ENCODE results near the gene ANKRD53. TPM values are rescaled to one million over a fixed set of nuclear protein-coding genes. Genes with fewer than 3 reads are reported as not detected.
A peak's percentile ranks its signal among the peaks of the same experiment; 100 is the strongest.

The ANKRD53 gene
- total and polyA plus RNA-seq, 2 donors (not counting 3 experiments of a cell fraction or from before 2014, with no cell fraction given) = 1.3 to 1.4 TPM

DNA sequence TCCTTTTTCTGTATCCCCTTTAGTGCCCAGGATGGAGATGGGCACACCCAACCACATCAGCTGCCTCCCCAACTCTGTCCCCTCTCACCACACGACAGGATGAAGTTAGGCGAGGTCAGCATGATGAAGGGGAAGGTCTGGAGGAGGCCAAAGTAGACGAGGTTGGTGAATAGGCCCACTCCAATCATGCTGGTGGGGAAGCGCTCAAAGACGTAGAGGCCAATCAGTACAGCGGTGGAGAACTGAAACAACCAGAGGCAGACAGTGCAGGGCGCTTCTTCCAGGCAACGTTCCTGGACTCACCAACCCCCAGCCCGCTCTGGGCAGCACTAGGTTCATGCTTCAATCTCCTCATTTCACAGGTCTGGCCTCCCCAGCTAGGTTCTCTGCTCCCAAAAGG is 13.3 kb downstream of the ANKRD53 start:
- no TSS peak for BruUV-seq (replicated peaks)
- peaks cover 20% of the 10 kb centered on the region for H3K4me1 ChIP-seq (ENCODE audit: control insufficient read depth, extremely low read depth, insufficient read depth, low read length)
- DNase-seq (ENCODE audit: low read depth, low spot score) = no peak
- no peak overlapping the region for H3K4me2 ChIP-seq (ENCODE audit: insufficient read depth, low read length)
- FAIRE-seq = no peak
- no peak overlapping the region for H2AFZ ChIP-seq (ENCODE audit: low read depth, low read length)
- H3K27ac ChIP-seq (ENCODE audit: insufficient read depth, low read depth, low read length) = no peak overlapping the region
- H3K9me3 ChIP-seq (replicated peaks; ENCODE audit: control insufficient read depth, insufficient read depth, low read length) = no peaks in the 10 kb centered on the region
- H3K4me3 ChIP-seq (replicated peaks in 1 of 3; ENCODE audit: insufficient read depth in 1 of 3, low read depth in 1 of 3, low read length in 3 of 3) = no peak overlapping the region
- peaks cover 4 to 28% of the 10 kb centered on the region in 2 experiments for H3K36me3 ChIP-seq (ENCODE audit: control insufficient read depth in 2 of 2, extremely low read depth in 1 of 2, insufficient read depth in 2 of 2, low read length in 2 of 2)
- ChIA-PET CTCF (interaction anchor here (1.3 kb wide), 1 partner anchor 10 kb away, joined by 8 read pairs; no protein-coding TSS in a partner anchor), POLR2A (no interaction called here)
- no peaks in the 10 kb centered on the region for H4K20me1 ChIP-seq (replicated peaks; ENCODE audit: control insufficient read depth, extremely low read depth, insufficient read depth, low read length)
- no peak overlapping the region for H3K9ac ChIP-seq (replicated peaks; ENCODE audit: extremely low read depth, insufficient read depth, low read length)
- H3K79me2 ChIP-seq (ENCODE audit: control insufficient read depth, insufficient read depth, low read length) = peaks cover 19% of the 10 kb centered on the region
- no peaks in the 10 kb centered on the region for H3K9me1 ChIP-seq (replicated peaks; ENCODE audit: control insufficient read depth, extremely low read depth, insufficient read depth, low read length)
- intact Hi-C loops (cut with micrococcal nuclease) (loop anchor here (5.0 kb wide), 1 partner anchor 141 kb away; the partner anchor contains the start of genes MCEE and MPHOSPH10), dilution Hi-C loops (cut with MboI; ENCODE audit: extremely low pct_ligation_motif_present, low sequenced_read_pairs) (no loop called here)
- TF ChIP-seq POLR2AphosphoS5 (IDR thresholded peaks at IDR 0.05; ENCODE audit: insufficient read depth, low read depth, low read length) = no peak
- H3K27me3 ChIP-seq (ENCODE audit: control insufficient read depth in 2 of 2, insufficient read depth in 2 of 2, low read length in 2 of 2) = no peaks in the 10 kb centered on the region

DNA sequence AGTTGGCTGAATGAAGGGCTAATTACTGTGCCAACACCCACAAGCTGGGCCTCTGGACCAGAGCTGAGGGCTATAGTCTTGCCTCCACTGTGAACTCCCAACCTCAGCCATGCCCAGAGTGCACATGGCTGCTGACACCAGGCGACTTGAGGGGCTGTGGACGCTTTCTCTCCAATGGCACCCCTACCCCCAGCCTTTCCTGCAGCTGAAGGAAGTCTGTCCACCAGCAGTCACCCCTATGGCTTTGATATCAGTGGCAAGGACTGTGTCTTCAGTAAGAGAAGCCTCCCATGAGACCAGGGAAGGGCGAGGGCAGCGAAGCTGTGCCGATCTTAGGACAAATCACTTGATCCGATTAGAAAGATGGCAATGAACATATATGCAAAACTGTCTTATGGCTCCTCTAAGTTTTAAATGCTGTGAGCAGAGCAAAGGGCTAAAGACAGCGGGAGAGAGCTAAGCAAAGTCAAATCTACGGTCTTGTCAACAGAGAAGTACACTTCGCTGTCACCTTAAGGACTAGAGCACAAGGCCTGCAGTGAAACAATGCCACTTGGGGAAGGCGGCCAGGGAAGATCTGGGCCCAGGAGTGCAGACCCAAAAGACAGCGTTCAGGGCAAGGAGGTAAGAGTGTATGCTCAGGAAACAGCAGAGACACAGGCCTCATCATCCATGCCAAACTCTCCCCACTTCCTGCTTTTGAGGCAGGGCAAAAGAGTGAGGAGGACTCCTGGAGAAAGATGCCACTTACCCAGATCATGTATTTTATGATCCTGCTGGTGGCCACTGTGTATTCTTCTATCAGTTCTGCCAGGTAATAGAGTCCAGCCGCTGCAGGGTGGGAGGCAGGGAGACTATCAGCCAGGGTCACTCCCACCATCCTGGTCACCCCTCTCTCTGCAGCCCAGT is 14.8 kb downstream of the ANKRD53 start:
- TF ChIP-seq EZH2 (IDR thresholded peaks at IDR 0.05; ENCODE audit: borderline replicate concordance, low read depth, low read length, severe bottlenecking) (no peak), GATA2 (IDR thresholded peaks at IDR 0.05; ENCODE audit: insufficient read depth, insufficient read length, low read depth, low read length) (no peak), MYC (IDR thresholded peaks at IDR 0.05; ENCODE audit: low read depth, low read length) (no peak), POLR2A (IDR thresholded peaks at IDR 0.05; ENCODE audit: low read depth, low read length) (no peak), JUN (IDR thresholded peaks at IDR 0.05; ENCODE audit: borderline replicate concordance, insufficient read depth, insufficient read length, low read depth) (no peak), FOS (IDR thresholded peaks at IDR 0.05; ENCODE audit: borderline replicate concordance, insufficient read depth, low read length) (no peak), POLR2AphosphoS5 (IDR thresholded peaks at IDR 0.05; ENCODE audit: insufficient read depth, low read depth, low read length) (no peak)
- TF ChIP-seq, protein P1, sequence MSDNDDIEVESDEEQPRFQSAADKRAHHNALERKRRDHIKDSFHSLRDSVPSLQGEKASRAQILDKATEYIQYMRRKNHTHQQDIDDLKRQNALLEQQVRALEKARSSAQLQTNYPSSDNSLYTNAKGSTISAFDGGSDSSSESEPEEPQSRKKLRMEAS (IDR thresholded peaks at IDR 0.05; ENCODE audit: insufficient read depth, insufficient read length) = no peak
- TF ChIP-seq, protein P2, sequence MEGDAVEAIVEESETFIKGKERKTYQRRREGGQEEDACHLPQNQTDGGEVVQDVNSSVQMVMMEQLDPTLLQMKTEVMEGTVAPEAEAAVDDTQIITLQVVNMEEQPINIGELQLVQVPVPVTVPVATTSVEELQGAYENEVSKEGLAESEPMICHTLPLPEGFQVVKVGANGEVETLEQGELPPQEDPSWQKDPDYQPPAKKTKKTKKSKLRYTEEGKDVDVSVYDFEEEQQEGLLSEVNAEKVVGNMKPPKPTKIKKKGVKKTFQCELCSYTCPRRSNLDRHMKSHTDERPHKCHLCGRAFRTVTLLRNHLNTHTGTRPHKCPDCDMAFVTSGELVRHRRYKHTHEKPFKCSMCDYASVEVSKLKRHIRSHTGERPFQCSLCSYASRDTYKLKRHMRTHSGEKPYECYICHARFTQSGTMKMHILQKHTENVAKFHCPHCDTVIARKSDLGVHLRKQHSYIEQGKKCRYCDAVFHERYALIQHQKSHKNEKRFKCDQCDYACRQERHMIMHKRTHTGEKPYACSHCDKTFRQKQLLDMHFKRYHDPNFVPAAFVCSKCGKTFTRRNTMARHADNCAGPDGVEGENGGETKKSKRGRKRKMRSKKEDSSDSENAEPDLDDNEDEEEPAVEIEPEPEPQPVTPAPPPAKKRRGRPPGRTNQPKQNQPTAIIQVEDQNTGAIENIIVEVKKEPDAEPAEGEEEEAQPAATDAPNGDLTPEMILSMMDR (IDR thresholded peaks at IDR 0.05; ENCODE audit: extremely low read depth in 1 of 2, insufficient read depth in 1 of 2, low read depth in 1 of 2, low read length in 2 of 2) = no peak
- Histone ChIP-seq H3K9me1 (replicated peaks; ENCODE audit: control insufficient read depth, extremely low read depth, insufficient read depth, low read length) (no peaks in the 10 kb centered on the region), H3K4me3 (replicated peaks in 1 of 3; ENCODE audit: insufficient read depth in 1 of 3, low read depth in 1 of 3, low read length in 3 of 3) (peak overlapping the region in 1 of 3 experiments; percentile 75), H3K4me2 (ENCODE audit: insufficient read depth, low read length) (peak overlapping the region; percentile 88), H3K79me2 (ENCODE audit: control insufficient read depth, insufficient read depth, low read length) (peaks cover 19% of the 10 kb centered on the region), H3K27ac (ENCODE audit: insufficient read depth, low read depth, low read length) (no peak overlapping the region), H4K20me1 (replicated peaks; ENCODE audit: control insufficient read depth, extremely low read depth, insufficient read depth, low read length) (no peaks in the 10 kb centered on the region), H3K9me3 (replicated peaks; ENCODE audit: control insufficient read depth, insufficient read depth, low read length) (no peaks in the 10 kb centered on the region), H3K27me3 (ENCODE audit: control insufficient read depth in 2 of 2, insufficient read depth in 2 of 2, low read length in 2 of 2) (no peaks in the 10 kb centered on the region), H3K36me3 (ENCODE audit: control insufficient read depth in 2 of 2, extremely low read depth in 1 of 2, insufficient read depth in 2 of 2, low read length in 2 of 2) (peaks cover 0 to 19% of the 10 kb centered on the region in 2 experiments), H2AFZ (ENCODE audit: low read depth, low read length) (no peak overlapping the region), H3K4me1 (ENCODE audit: control insufficient read depth, extremely low read depth, insufficient read depth, low read length) (peaks cover 20% of the 10 kb centered on the region), H3K9ac (replicated peaks; ENCODE audit: extremely low read depth, insufficient read depth, low read length) (no peak overlapping the region)
- ChIA-PET POLR2A (no interaction called here), CTCF (interaction anchor here (0.6 to 2.6 kb wide), 5 partner anchors 8 to 28 kb away, joined by 3 to 16 read pairs (median 3); partner anchors contain the start of gene ANKRD53)
- FAIRE-seq (no peak), DNase-seq (ENCODE audit: low read depth, low spot score) (no peak)
- no TSS peak for BruUV-seq (replicated peaks)
- dilution Hi-C loops (cut with MboI; ENCODE audit: extremely low pct_ligation_motif_present, low sequenced_read_pairs) = no loop called here
- intact Hi-C loops (cut with micrococcal nuclease) = loop anchor here (5.0 kb wide), 1 partner anchor 139 kb away; the partner anchor contains the start of genes MCEE and MPHOSPH10

Measured in endothelial cell of umbilical vein (primary cell).